Measurements from ENCODE around the gene C20orf202.

GRCh38 chr20:1163653-1164052, 39.6 kb upstream of the C20orf202 start:
- no peak for TF ChIP-seq CTCF (IDR thresholded peaks at IDR 0.05 in 2 of 3, conservative IDR thresholded peaks at IDR 0.05 in 1 of 3; ENCODE audit: borderline replicate concordance in 1 of 3, insufficient read depth in 1 of 3, low read depth in 2 of 3, low read length in 2 of 3)
- TF ChIP-seq POLR2A (IDR thresholded peaks at IDR 0.05; ENCODE audit: borderline replicate concordance, extremely low read depth, insufficient read depth, insufficient read length): no peak
- TF ChIP-seq ZFX (IDR thresholded peaks at IDR 0.05): no peak
- no peak for TF ChIP-seq RAD21 (IDR thresholded peaks at IDR 0.05; ENCODE audit: low read depth)
- no peak for TF ChIP-seq FOSL1 (IDR thresholded peaks at IDR 0.05; ENCODE audit: low read depth)

Data from HCT116 (cell line).